OCI-LY3 (cell line): ENCODE measurements around the gene C8G.

Experiments used
- H2AFZ ChIP-seq: fragments of 200-600, 300-600 bp; shearing (Covaris generic); 2 replicates; pipeline ENCODE4 v1.6.0; 2014; ENCODE audit warnings: antibody characterized with exemption, low read depth, low read length
- H3K27ac ChIP-seq: fragments of 200-600, 300-600 bp; sonication (generic); 2 replicates; pipeline ENCODE4 v1.5.1; 2014; ENCODE audit warnings: mild to moderate bottlenecking, low read length, moderate library complexity, mixed read lengths
- H3K27me3 ChIP-seq: fragments of 200-600, 300-600 bp; sonication (generic); 2 replicates; pipeline ENCODE4 v1.6.1; 2014; ENCODE audit warnings: low read depth, low read length, mixed read lengths
- H3K36me3 ChIP-seq: fragments of 200-600, 300-600 bp; sonication (generic); replicated peaks from 2 replicates; pipeline ENCODE3; 2014; ENCODE audit warnings: low read depth, low read length, mixed read lengths
- H3K4me1 ChIP-seq: fragments of 300-600, 200-600 bp; sonication (generic); 2 replicates; pipeline ENCODE4 v1.6.1; 2014; ENCODE audit warnings: low read length, mixed read lengths
- H3K4me2 ChIP-seq: fragments of 200-600, 300-600 bp; sonication (generic); 2 replicates; pipeline ENCODE4 v1.6.1; 2014; ENCODE audit warnings: low read length, mixed read lengths
- H3K4me3 ChIP-seq: fragments of 300-600, 200-600 bp; sonication (generic); 2 replicates; pipeline ENCODE4 v1.5.1; 2014; ENCODE audit warnings: antibody characterized with exemption, mild to moderate bottlenecking, low read length, moderate library complexity
- H3K79me2 ChIP-seq: fragments of 300-600, 200-600 bp; shearing (Covaris generic); 2 replicates; pipeline ENCODE4 v1.6.1; 2014; ENCODE audit warnings: mild to moderate bottlenecking, low read length, mixed read lengths
- H3K9ac ChIP-seq: fragments of 300-600, 200-600 bp; shearing (Covaris generic); 2 replicates; pipeline ENCODE4 v1.6.0; 2014; ENCODE audit warnings: mild to moderate bottlenecking, low read length, moderate library complexity
- H3K9me3 ChIP-seq: fragments of 200-600, 300-600 bp; shearing (Covaris generic); 2 replicates; pipeline ENCODE4 v1.6.1; 2014; ENCODE audit warnings: low read length, mixed read lengths; ENCODE audit not compliant: insufficient read depth
- H4K20me1 ChIP-seq: fragments of 200-600, 300-600 bp; sonication (generic); 2 replicates; pipeline ENCODE4 v1.6.1; 2016; ENCODE audit warnings: low read length, mixed read lengths; ENCODE audit not compliant: insufficient read depth
- CTCF ChIP-seq: fragments of 200-600, 300-600 bp; sonication (generic); IDR thresholded peaks from 2 replicates; pipeline ENCODE4 v1.5.1; 2014; ENCODE audit warnings: antibody characterized with exemption, low read length, low read depth
- EZH2phosphoT487 ChIP-seq: fragments of 200-600 bp; shearing (Covaris generic); IDR thresholded peaks from 2 replicates; pipeline ENCODE4 v1.6.1; 2018; ENCODE audit warnings: antibody characterized with exemption, mixed run types, low read depth

The C8G gene

DNA sequence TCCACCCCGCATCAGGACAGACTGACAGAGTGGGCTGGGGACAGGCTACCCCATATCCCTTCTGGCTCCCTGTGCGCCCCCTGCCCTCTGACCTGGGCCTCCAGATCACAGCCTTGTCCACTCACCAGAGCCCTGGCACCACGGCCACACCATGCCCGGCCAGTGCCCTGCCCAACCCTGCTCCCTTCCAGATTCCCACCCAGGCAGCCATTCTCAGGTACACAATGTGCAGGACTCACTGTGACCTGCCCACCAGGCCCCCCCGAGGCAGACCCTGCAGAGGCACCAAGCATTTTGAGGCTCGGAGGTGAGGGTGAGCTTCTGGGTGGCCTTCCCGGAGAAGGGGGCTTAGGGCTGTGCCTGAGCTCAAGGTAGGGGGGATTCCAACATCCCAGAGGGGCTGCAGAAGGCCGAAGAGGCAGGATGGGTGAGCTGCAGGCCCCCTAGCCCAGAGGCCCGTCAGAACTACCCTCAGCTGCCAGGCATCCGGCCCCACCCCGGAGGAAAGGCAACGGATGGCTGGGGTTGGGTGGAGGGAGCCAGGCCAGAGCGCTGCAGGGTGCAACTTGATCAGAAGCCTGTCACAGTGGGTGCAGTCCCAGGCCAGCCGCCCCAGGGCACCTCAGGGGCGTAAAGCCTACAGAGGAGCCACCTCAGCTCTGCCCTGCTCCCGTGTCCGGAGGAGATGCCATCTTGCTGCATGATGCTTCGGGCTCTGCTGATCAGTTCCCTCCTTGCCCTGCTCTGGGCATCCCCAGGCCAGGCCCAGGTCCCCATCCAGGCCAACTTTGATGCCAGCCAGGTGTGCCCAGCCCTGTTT lies 37.4 kb downstream of the C8G start, which contains the start of gene LCNL1:
Gene LCNL1, plus strand, starts transcription at position 762 of the 820 bp plus-strand sequence. CDS start 594 bp downstream, outside the sequence.
- Histone ChIP-seq H3K9ac (no peak within 1 kb of the TSS), H3K36me3 (no peaks in the 10 kb centered on the region), H3K4me1 (no peaks in the 10 kb centered on the region), H3K4me3 (no peak within 1 kb of the TSS), H4K20me1 (no peaks in the 10 kb centered on the region), H3K27ac (no peak within 1 kb of the TSS), H3K79me2 (no peaks in the 10 kb centered on the region), H2AFZ (no peak within 1 kb of the TSS), H3K27me3 (no peaks in the 10 kb centered on the region), H3K9me3 (no peaks in the 10 kb centered on the region), H3K4me2 (no peak within 1 kb of the TSS)
- no peak for TF ChIP-seq EZH2phosphoT487
- no peak for TF ChIP-seq CTCF

DNA sequence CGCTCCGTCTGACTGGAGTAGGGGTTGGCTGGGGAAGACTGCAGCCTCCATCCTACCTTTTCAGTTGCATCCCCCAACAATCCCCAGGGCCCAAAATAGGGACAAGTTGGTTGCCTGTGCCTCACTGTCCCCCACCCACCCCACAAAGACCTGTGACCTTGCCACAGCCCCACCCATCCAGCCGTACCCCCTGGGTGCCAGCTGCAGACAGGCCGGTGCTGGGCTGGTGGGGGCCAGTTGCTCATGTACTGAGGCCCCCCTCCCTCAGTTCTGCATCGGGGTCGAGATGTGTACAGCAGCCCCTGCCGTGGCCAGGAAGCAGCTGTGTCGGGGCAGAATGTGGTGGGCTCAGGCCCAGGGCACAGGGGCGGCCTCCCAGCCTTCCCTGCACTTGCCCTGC lies 38.1 kb downstream of the C8G start:
- TF ChIP-seq EZH2phosphoT487 = no peak
- no peak for TF ChIP-seq CTCF
- no peaks in the 10 kb centered on the region for H4K20me1 ChIP-seq
- H3K9me3 ChIP-seq = no peaks in the 10 kb centered on the region
- no peak overlapping the region for H3K4me3 ChIP-seq
- H3K4me2 ChIP-seq = no peak overlapping the region
- no peaks in the 10 kb centered on the region for H3K27me3 ChIP-seq
- H3K4me1 ChIP-seq = no peaks in the 10 kb centered on the region
- H3K9ac ChIP-seq = no peak overlapping the region
- no peaks in the 10 kb centered on the region for H3K79me2 ChIP-seq
- H3K27ac ChIP-seq = no peak overlapping the region
- H2AFZ ChIP-seq = no peak overlapping the region
- H3K36me3 ChIP-seq = no peaks in the 10 kb centered on the region

- no peak overlapping the region for H2AFZ ChIP-seq
- no peak overlapping the region for H3K27ac ChIP-seq
- no peaks in the 10 kb centered on the region for H4K20me1 ChIP-seq
- H3K4me3 ChIP-seq = no peak overlapping the region
- H3K36me3 ChIP-seq = no peaks in the 10 kb centered on the region
- no peak overlapping the region for H3K9ac ChIP-seq
- H3K4me2 ChIP-seq = no peak overlapping the region
- H3K9me3 ChIP-seq = no peaks in the 10 kb centered on the region
- H3K27me3 ChIP-seq = no peaks in the 10 kb centered on the region
- H3K79me2 ChIP-seq = no peaks in the 10 kb centered on the region
- no peaks in the 10 kb centered on the region for H3K4me1 ChIP-seq
- no peak for TF ChIP-seq CTCF
- TF ChIP-seq EZH2phosphoT487 = no peak
Observed at GRCh38 chr9:136983656-136984314, 38.7 kb downstream of the C8G start.

- Histone ChIP-seq H3K9ac (no peak overlapping the region), H3K9me3 (no peaks in the 10 kb centered on the region), H3K4me2 (no peak overlapping the region), H3K27me3 (no peaks in the 10 kb centered on the region), H4K20me1 (no peaks in the 10 kb centered on the region), H3K4me3 (no peak overlapping the region), H3K36me3 (no peaks in the 10 kb centered on the region), H3K27ac (no peak overlapping the region), H2AFZ (no peak overlapping the region), H3K4me1 (no peaks in the 10 kb centered on the region), H3K79me2 (no peaks in the 10 kb centered on the region)
- TF ChIP-seq EZH2phosphoT487 (no peak), CTCF (no peak)
Observed at GRCh38 chr9:136984464-136985026, 39.5 kb downstream of the C8G start.
